Mesothelial cell of epicardium (in vitro differentiated cells): ENCODE results near the gene PRSS16. TPM values are rescaled to one million over a fixed set of nuclear protein-coding genes. Genes with fewer than 3 reads are reported as not detected.

ENCODE experiments used
- DNase-seq, 2 experiments: peaks; one replicate each; pipeline ENCODE4 v3.0.0; 2021; ENCODE audit warnings: low spot score in 2 of 2; ENCODE audit not compliant: unreplicated experiment in 2 of 2
- H3K27ac Mint-ChIP-seq: 2 replicates; pipeline ENCODE4 v1.8.0; 2021; ENCODE audit warnings: mixed read lengths
- H3K27me3 Mint-ChIP-seq: 2 replicates; pipeline ENCODE4 v1.8.0; 2021; ENCODE audit warnings: low read depth, mixed read lengths
- H3K36me3 Mint-ChIP-seq: 2 replicates; pipeline ENCODE4 v1.8.0; 2021; ENCODE audit warnings: mixed read lengths
- H3K4me1 Mint-ChIP-seq: 2 replicates; pipeline ENCODE4 v1.8.0; 2021; ENCODE audit warnings: mixed read lengths
- H3K4me3 Mint-ChIP-seq: 2 replicates; pipeline ENCODE4 v1.8.0; 2021; ENCODE audit warnings: mild to moderate bottlenecking, moderate library complexity, mixed read lengths
- H3K9me3 Mint-ChIP-seq: 2 replicates; pipeline ENCODE4 v1.8.0; 2021; ENCODE audit warnings: mixed read lengths
- total RNA-seq: library from RNA; stranded (reverse); gene quantifications from 3 replicates; pipeline ENCODE4 v1.2.1, GENCODE V29; 2021
- TF ChIP-seq, protein P1 (sequence below): fragments of 200-600 bp; sonication (generic); IDR thresholded peaks from one replicate; pipeline ENCODE4 v1.5.0; 2021; ENCODE audit warnings: antibody characterized with exemption; ENCODE audit not compliant: unreplicated experiment

The PRSS16 gene, protein sequence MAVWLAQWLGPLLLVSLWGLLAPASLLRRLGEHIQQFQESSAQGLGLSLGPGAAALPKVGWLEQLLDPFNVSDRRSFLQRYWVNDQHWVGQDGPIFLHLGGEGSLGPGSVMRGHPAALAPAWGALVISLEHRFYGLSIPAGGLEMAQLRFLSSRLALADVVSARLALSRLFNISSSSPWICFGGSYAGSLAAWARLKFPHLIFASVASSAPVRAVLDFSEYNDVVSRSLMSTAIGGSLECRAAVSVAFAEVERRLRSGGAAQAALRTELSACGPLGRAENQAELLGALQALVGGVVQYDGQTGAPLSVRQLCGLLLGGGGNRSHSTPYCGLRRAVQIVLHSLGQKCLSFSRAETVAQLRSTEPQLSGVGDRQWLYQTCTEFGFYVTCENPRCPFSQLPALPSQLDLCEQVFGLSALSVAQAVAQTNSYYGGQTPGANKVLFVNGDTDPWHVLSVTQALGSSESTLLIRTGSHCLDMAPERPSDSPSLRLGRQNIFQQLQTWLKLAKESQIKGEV
- total RNA-seq: 16.2 to 20.6 TPM (median 19.1 TPM) in 3 replicates

GRCh38 chr6:27247133-27247836 lies at the start of gene PRSS16:
Gene PRSS16 (plus strand): TSS chr6:27247701. CDS start chr6:27247738, 37 bp downstream.
- no peaks in the 10 kb centered on the region for H3K36me3 Mint-ChIP-seq
- no peaks in the 10 kb centered on the region for H3K9me3 Mint-ChIP-seq
- peaks cover 8% of the 10 kb centered on the region for H3K4me1 Mint-ChIP-seq
- no peak within 1 kb of the TSS for H3K27ac Mint-ChIP-seq
- no peak for DNase-seq
- H3K4me3 Mint-ChIP-seq: no peak within 1 kb of the TSS
- TF ChIP-seq, protein P1, sequence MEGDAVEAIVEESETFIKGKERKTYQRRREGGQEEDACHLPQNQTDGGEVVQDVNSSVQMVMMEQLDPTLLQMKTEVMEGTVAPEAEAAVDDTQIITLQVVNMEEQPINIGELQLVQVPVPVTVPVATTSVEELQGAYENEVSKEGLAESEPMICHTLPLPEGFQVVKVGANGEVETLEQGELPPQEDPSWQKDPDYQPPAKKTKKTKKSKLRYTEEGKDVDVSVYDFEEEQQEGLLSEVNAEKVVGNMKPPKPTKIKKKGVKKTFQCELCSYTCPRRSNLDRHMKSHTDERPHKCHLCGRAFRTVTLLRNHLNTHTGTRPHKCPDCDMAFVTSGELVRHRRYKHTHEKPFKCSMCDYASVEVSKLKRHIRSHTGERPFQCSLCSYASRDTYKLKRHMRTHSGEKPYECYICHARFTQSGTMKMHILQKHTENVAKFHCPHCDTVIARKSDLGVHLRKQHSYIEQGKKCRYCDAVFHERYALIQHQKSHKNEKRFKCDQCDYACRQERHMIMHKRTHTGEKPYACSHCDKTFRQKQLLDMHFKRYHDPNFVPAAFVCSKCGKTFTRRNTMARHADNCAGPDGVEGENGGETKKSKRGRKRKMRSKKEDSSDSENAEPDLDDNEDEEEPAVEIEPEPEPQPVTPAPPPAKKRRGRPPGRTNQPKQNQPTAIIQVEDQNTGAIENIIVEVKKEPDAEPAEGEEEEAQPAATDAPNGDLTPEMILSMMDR: no peak
- peaks cover 31% of the 10 kb centered on the region for H3K27me3 Mint-ChIP-seq

- Mint-ChIP-seq H3K36me3 (peaks cover 2% of the 10 kb centered on the region), H3K9me3 (no peaks in the 10 kb centered on the region), H3K27me3 (no peaks in the 10 kb centered on the region), H3K4me1 (peaks cover 14% of the 10 kb centered on the region), H3K27ac (peak overlapping the region; percentile 17), H3K4me3 (peak overlapping the region; percentile 64)
- TF ChIP-seq, protein P1: no peak
- DNase-seq: no peak
Measured at GRCh38 chr6:27205375-27206278, 41.9 kb upstream of the PRSS16 start.

GRCh38 chr6:27206806-27207205 lies 40.7 kb upstream of the PRSS16 start:
- Mint-ChIP-seq H3K4me1 (peaks cover 14% of the 10 kb centered on the region), H3K36me3 (peaks cover 2% of the 10 kb centered on the region), H3K4me3 (no peak overlapping the region), H3K9me3 (no peaks in the 10 kb centered on the region), H3K27me3 (no peaks in the 10 kb centered on the region), H3K27ac (no peak overlapping the region)
- TF ChIP-seq, protein P1: no peak
- no peak for DNase-seq

DNA sequence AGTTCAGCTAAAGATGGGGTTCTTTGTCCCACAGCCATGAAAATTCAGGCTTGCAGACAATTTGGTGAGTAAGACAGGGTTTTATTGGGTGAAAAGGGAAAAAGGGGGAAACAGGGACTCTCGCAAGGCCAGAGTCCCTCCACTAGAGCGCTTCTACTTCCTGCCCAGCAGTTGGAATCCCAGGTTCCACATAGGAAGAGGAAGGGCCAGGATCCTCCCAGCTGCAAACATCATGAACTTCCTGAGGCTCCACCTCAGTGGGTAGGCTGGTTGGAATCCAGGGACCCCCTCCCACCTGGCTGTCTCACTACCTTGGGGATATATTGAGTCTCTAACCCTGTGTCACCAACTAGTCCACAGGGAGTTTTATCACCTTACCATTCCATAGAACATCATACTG lies 39.5 kb upstream of the PRSS16 start:
- no peak for DNase-seq
- Mint-ChIP-seq H3K36me3 (no peaks in the 10 kb centered on the region), H3K9me3 (no peaks in the 10 kb centered on the region), H3K27me3 (no peaks in the 10 kb centered on the region), H3K4me3 (no peak overlapping the region), H3K27ac (no peak overlapping the region), H3K4me1 (peaks cover 14% of the 10 kb centered on the region)
- TF ChIP-seq, protein P1: no peak

DNA sequence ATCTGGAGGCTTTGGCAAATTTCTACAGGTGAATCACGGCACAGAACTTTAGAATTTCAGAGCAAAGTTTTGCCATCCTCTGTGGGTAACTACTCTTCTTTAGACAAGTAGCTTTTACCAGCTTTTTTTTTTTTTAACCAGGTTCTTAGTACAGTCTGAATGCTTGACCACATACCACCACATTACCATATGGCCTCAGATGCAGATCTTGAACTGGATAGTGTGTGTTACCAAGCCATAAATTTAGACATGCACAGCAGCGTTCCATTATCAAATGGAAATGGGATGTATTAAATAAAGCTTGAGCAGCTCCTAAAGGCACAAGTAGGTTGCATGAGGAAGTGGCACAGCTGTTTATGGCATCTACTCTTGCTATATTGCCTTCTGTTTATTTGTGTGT lies 38.3 kb upstream of the PRSS16 start:
- TF ChIP-seq, protein P1: no peak
- peaks cover 14% of the 10 kb centered on the region for H3K4me1 Mint-ChIP-seq
- H3K27me3 Mint-ChIP-seq: no peaks in the 10 kb centered on the region
- H3K9me3 Mint-ChIP-seq: no peaks in the 10 kb centered on the region
- no peak overlapping the region for H3K4me3 Mint-ChIP-seq
- no peaks in the 10 kb centered on the region for H3K36me3 Mint-ChIP-seq
- no peak overlapping the region for H3K27ac Mint-ChIP-seq
- DNase-seq: no peak
